DOHH2 (cell line): ENCODE data around the gene EPB41L4B.

ENCODE experiments used
- CTCF ChIP-seq: fragments of 200-600 bp; sonication (generic); IDR thresholded peaks from one replicate; pipeline ENCODE4 v1.5.1; 2014; ENCODE audit warnings: antibody characterized with exemption, mild to moderate bottlenecking, low read depth, low read length; ENCODE audit not compliant: poor library complexity, severe bottlenecking
- EZH2phosphoT487 ChIP-seq: fragments of 200-600 bp; sonication (generic); IDR thresholded peaks from 2 replicates; pipeline ENCODE4 v1.6.1; 2017; ENCODE audit warnings: borderline replicate concordance, mild to moderate bottlenecking, antibody characterized with exemption, low read length, moderate library complexity, mixed read lengths

GRCh38 chr9:109256336-109256735 lies 64.5 kb downstream of the EPB41L4B start:
- TF ChIP-seq CTCF (no peak), EZH2phosphoT487 (no peak)
